Upper lobe of left lung (tissue), 4 donors: ENCODE data around the gene PNPO.

Experiments used
- CTCF ChIP-seq, 6 experiments: fragments of 450-650 bp in 4 of 6; fragments of 200-600 bp in 2 of 6; sonication (generic) in 2 of 6; IDR thresholded peaks; one replicate each; pipeline ENCODE4 v1.5.1; 2016 to 2019; ENCODE audit warnings: antibody characterized with exemption in 6 of 6
- POLR2AphosphoS5 ChIP-seq, 2 donors: sonication (generic); formaldehyde crosslinking; IDR thresholded peaks; one replicate each; pipeline ENCODE4 v1.5.1; 2017; ENCODE audit warnings: antibody characterized with exemption in 2 of 2

- TF ChIP-seq CTCF (IDR thresholded peaks at IDR 0.05) (no peak), POLR2AphosphoS5 (IDR thresholded peaks at IDR 0.05) (no peak)
These were observed 23.5 kb downstream of the PNPO start for GRCh38 chr17:47964856-47965255.
